Activated CD8-positive, alpha-beta memory T cell treated with anti-CD3 and anti-CD28 coated beads for 36 hours (primary cell): ENCODE results near the gene IZUMO1R. TPM values are rescaled to one million over a fixed set of nuclear protein-coding genes. Genes with fewer than 3 reads are reported as not detected.
"Not testable (repeated sequence)": the region's sequence is repeated elsewhere in the genome, so short reads cannot be mapped to it uniquely, and the experiment has no call there.

Experiments used
- CTCF ChIA-PET: fragments of 350-600 bp; sonication (Branson Sonifier 250); formaldehyde crosslinking; loops from one replicate; lab custom pipeline; 2021; ENCODE audit warnings: antibody characterized with exemption; lab: Charles Lee
- POLR2A ChIA-PET: fragments of 350-600 bp; sonication (Branson Sonifier 250); formaldehyde crosslinking; loops from one replicate; lab custom pipeline; 2021; ENCODE audit warnings: antibody characterized with exemption; lab: Charles Lee
- total RNA-seq, 2 experiments: library from RNA; stranded (reverse); gene quantifications; one replicate each; pipeline ENCODE4 v1.2.3, GENCODE V29; 2021

Gene IZUMO1R
- not detected for total RNA-seq

DNA sequence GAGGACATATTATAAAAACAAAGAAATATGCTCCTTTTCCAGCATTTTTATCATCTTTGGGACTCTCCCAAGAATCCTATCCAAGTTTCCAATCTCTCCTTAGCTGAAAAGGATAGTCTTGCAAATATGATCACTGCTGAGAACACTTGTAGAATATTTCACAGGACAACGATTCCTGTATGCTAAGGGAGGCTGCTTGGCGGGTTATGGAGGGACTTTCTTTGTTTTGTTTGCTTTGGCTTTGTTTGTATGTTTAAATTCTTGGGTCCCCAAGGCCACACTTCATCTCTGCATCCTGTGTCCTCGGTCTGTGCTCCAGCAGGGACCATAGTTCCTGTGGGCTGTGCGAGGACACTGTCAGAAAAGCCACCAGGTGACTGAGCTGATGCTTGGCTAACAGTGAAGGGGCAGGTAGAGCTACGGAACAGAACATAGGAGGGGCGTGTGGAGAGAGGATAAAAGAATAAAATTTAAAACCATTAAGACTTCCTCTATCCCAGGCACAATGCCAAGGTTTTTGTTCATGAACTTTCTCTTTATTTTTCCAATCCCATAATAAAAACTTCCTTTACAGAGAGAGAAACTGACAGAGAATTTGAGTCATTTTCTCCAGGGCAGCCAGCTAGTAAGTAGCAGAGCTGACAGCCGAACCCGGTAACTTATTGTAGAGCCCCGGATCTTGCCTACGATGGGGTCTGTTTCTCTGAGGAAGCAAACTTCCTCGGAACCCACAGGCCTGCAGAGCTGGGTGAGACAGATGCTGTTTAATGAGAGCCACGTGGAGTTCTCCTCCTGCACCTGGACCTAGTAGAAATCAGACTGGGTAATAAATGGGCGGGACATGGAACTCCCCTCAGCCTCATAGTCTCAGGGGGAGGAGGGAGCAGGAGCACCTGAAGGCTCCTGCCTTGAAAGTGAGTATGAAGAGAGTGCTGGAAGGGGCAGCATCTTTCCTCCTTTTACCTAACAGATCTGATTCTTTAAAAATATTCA is at the start of gene IZUMO1R:
IZUMO1R (plus strand) TSS at position 615 of the 993 bp plus-strand sequence. CDS start 1,057 bp downstream, outside the sequence.
- POLR2A ChIA-PET = no interaction called here
- CTCF ChIA-PET = interaction anchor here (1.1 kb wide), 1 partner anchor 10 kb away, joined by 3 read pairs; no protein-coding TSS in a partner anchor

DNA sequence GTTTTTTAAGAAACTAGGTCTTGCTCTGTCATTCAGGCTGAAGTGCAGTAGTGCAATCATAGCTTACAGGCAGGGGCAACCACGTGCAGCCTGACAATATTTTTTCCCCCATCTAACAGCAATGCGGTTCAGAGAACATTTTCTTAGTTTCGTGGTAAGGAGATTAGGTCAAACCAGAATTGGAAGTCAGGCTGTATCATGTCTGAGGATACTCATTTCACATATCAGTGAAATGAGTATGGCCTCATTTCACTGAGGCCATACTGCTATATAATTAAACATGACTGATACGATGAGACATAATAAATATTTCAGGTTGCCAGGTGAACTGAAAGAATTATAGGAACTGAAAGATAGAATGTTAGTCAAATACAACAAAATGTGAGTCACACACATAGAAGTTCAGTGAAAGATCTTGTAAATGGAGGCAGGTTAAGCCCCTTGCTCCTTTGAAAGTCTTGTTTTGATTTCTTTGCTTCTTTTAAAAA is 32.5 kb upstream of the IZUMO1R start:
- ChIA-PET POLR2A (no interaction called here), CTCF (no interaction called here)

DNA sequence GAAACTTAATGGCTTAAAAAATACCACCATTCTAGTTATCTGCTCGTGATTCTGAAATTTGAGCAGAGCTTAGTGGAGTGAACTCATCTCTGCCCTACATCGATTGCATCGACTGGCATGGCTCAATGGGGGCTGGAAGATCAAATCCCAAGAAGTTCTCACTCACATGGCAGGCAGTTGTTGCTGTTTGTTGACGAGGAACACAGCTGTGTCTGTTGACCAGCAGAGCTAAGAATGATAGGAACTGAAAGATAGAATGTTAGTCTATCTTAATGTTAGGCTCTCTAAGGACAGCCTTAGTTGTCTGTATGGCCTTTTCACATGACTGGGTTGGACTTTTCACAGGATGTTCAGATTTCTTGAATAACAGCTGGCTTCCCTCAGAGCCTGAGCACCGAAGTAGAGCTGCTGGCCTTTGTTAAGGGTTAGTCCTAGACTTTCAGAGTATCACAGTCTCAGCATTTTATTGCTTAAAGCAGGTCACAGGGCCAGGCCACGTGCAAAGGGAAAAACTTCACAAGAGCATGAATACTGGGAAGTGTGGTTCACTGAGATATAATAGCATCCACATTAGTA is 31.6 kb upstream of the IZUMO1R start:
- ChIA-PET CTCF (no interaction called here), POLR2A (no interaction called here)

DNA sequence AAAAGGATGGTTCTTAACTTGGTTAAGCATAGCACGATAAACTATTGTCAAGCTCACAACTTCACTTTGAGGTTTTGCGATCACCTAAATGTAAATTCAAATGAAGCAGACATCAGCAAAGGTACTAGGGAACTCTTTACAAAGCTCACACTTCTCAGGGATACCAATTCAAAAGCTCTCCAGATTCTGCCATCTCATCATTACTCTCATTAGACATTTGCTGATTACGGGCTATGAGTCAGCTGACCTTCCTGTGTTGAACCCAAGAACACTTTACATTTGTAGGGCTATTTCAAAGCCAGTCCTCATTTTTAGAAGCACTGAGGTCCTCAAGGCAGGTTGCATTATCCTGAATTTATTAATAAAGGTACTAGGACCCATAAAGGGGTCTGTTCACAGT is 28.4 kb upstream of the IZUMO1R start:
- POLR2A ChIA-PET = no interaction called here
- CTCF ChIA-PET = no interaction called here

DNA sequence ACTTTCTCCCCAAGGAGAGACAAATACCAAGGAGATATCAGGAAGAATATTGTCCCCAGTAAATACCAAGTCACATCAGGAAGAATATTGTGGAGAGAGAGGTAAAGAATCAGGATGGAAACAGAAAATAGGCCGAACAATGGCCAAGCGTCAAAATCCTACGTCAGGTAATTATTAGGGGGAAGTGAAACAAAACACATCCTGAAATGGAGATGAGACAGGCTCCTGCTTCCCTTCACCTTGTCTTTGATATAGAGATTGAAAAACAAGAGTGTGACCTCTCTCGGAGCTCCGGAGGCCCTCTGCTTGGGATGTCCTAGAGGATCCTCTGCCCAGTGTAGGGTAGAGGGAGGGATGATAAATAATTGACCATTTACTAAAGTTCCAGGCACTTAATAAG is 27.4 kb upstream of the IZUMO1R start:
- ChIA-PET CTCF (no interaction called here), POLR2A (no interaction called here)

DNA sequence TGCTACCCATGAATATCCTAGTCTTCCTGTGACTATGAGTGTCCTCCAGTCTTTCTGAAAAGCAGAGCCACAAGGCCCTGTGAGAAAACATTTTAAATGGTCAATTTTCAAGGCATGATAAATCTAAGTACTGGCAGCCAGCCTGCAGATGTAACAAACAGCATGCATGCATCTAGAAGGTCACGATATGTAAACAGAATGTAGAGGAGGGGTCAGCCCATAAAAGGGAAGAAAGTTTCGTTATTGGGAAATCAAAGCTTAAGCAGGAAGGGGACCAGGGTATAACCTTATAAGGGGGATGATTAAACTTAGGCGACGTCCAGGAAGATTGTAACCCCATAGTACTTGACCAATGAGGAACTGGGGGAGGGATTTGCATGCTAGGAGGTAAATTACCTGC is 26.2 kb upstream of the IZUMO1R start:
- CTCF ChIA-PET, POLR2A ChIA-PET: not testable (repeated sequence)

DNA sequence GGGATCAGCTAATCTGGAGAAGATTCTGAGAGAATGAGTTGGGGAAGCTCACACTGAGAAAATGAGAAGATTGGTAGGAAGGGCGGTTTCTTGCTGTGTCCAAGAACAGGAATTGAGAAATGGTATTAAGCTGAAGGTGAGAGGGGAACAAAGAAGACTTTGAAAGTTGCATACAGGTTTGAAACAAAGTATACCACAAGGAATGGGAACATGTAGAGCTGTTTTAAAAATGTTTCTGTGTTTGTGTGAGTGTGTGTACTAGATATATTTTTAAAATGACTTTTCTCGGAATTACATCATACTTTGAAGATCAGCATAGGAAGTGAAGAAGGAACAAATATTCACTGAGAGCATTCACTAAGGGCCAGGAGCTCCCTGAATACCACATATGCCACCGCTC is 24.4 kb upstream of the IZUMO1R start:
- ChIA-PET POLR2A (interaction anchor here (0.6 kb wide), 1 partner anchor 441 kb away, joined by 6 read pairs; no protein-coding TSS in a partner anchor), CTCF (no interaction called here)

DNA sequence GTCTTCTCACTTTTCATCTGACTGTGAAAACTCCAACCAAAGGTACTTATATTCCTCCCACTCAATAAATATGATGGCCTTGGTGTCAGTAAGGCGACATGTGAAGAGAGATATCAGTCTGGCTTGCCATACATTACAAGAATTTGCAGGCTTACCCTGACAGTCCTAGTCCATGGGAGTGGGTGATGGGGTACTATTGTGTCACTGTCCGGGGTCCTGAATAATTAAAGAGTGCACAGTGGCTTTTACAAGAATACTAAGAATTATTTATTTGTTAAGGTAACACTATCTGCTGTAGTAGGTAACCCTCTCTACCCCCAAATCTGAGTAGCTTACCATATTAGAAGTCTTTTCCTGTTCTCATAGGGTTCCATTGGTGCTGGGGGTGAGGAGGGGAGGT is 23.1 kb upstream of the IZUMO1R start:
- POLR2A ChIA-PET = no interaction called here
- CTCF ChIA-PET = no interaction called here

DNA sequence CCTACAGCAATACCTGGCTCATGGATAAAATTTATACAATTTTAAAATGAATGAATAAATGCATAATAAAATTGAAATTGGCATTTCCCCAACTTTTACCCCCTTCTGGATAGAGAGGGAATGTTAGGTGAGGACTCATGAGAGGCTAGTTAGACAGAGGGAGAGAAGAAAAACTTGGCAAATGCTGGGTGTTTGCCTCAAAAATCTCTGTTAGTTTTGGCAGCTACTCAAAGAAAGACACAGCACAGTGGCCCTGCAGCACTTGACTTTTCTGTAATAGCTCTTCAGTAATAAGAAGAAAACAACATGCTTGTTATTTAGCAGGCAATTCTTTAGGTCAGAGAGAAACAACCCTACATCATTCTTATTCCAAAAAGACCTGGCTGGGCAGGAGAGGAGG is 20.7 kb upstream of the IZUMO1R start:
- ChIA-PET POLR2A (no interaction called here), CTCF (no interaction called here)

DNA sequence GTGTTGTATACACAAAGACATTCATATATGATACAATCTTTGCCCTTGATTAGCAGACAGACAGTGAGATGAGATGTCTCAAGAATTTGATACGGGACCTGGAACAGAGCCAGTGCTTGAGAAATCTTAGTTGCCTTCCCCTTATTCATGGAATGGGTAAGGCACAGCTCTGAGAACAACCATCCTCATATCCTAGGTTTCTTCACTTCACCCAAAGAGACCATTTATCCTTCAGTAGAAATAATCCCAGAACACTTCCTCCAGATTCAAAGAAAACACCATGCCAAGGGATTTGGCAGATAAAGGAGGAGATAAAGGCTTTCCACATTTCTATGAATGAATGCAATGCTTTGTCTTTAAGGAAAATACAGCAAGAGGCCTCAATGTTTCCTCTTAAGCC is 8.8 kb upstream of the IZUMO1R start:
- ChIA-PET POLR2A (no interaction called here), CTCF (no interaction called here)

DNA sequence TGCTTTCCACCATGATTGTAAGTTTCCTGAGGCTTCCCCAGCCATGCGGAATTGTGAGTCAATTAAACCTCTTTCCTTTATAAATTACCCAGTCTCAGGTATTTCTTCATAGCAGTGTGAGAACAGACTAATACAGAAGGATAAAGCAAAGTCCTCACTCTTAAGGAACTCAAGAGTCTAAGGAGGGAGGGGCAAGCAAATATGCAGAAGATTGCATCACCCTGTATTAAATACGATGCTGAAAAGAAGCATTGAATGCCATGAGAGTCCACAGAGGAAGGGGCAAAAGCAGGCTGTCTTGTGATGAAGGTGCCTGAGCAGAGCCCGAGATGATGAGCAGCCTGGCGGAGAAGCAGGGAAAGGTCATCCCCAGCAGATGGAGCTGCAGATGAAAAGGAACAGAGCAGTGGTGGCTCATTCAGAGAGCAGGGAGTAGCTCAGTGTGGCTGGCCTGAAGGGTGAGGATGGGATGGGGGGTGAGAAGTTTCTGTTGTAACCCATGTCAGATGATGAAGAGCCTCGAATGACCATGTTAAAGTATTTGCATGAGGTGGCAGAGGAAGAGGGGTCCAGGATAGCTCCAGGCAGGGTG is 6.3 kb upstream of the IZUMO1R start:
- ChIA-PET CTCF (no interaction called here), POLR2A (no interaction called here)

DNA sequence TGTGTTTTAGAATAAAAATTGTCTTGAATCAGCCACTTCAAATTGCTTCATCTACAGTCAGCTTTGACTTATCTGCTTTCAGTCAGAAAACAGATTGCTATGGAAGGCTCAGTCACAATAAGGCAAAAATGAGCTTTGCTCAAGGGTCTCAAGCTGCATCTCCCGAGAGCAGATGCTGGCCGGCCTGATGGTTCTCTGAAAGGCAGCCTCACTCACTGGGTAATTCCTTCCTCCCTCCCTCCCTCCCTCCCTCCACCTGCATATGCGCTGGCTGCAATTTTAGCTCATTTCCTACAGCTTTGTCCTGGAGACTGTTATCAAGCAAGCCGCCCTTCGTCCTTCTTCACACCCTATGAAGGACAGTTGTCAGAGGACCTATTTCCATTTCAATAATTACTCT is 1.6 kb upstream of the IZUMO1R start:
- CTCF ChIA-PET = no interaction called here
- POLR2A ChIA-PET = no interaction called here

DNA sequence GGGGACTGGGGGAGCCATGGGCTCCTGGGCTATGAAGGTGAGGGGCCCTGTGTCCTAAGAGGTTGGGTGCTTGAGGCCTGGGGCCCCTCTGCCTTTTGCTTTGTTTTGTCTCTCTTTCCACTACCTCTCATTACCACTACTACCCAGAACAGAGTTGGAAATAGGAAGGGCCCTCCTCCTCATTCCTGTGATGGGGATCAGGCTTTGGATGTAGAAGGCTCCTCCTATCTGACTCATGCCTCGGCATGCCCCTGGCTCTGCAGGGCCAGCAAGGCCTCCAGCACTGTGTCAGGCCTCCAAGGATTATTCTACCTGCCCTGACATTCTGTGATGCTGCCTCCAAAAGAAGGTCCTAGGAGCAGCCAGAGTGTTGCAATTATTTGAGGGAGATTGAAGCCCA is 766 bp downstream of the IZUMO1R start:
- CTCF ChIA-PET = no interaction called here
- POLR2A ChIA-PET = no interaction called here

DNA sequence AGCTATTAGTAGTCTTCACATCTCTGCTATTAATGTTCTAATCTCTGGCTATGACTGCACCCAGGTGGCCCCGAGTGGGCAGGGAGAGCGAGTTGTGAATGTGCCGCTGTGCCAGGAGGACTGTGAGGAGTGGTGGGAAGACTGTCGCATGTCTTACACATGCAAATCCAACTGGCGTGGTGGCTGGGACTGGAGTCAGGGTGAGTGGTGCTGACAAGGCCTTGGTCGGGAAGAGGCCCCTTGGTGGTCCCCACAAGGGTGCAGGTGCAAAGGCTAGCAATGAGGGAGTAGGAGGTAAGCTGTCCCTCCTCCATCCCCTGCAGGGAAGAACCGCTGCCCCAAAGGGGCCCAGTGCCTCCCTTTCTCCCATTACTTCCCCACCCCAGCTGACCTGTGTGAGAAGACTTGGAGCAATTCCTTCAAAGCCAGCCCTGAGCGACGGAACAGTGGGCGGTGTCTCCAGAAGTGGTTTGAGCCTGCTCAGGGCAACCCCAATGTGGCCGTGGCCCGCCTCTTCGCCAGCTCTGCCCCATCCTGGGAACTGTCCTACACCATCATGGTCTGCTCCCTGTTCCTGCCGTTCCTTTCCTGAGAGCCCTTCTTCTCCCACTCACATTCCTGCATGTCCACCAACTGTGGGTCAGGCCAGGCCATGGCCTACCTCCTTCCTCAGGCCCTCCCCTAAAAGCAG is 2.9 kb downstream of the IZUMO1R start:
- ChIA-PET POLR2A (no interaction called here), CTCF (no interaction called here)

DNA sequence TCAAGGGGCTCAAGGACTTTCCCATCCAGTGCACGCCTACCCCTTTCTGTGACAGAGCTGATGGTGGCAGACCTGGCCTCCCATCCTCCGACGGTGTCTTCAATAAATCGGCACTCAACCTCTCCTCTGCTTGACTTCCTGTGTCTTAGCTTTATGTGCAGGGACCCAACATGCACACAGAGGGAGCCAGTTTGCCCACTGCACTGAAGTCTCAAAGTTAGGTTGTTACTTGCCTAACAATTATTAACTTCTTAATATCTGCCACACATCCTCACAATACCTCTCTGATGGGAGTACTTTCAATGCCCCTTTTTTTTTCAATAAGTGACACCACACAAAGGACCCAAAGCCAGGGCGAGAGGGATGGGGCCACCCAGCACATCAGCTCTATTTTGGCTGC is 3.6 kb downstream of the IZUMO1R start:
- ChIA-PET CTCF (no interaction called here), POLR2A (no interaction called here)

DNA sequence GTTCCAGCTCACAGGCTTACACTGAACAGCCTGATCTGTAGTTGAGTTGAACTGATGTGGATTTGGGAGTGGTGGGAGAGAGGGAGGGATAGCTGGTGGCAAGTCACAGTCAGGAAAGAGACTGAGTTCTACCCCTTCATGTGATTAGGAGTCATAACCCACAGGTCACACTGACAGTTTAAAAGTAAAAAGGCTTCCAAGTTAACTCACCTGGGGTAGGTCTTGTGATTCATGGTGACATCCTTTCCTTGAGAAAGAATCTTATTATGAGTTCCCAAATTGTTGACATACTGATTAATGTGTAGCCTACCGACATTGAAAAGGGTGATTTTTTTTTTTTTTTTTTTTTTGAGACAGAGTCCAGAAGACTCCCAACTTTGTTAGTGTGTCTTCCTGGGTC is 5.4 kb downstream of the IZUMO1R start:
- ChIA-PET CTCF (interaction anchor here (1.2 kb wide), 1 partner anchor 329 kb away, joined by 3 read pairs; no protein-coding TSS in a partner anchor), POLR2A (no interaction called here)

DNA sequence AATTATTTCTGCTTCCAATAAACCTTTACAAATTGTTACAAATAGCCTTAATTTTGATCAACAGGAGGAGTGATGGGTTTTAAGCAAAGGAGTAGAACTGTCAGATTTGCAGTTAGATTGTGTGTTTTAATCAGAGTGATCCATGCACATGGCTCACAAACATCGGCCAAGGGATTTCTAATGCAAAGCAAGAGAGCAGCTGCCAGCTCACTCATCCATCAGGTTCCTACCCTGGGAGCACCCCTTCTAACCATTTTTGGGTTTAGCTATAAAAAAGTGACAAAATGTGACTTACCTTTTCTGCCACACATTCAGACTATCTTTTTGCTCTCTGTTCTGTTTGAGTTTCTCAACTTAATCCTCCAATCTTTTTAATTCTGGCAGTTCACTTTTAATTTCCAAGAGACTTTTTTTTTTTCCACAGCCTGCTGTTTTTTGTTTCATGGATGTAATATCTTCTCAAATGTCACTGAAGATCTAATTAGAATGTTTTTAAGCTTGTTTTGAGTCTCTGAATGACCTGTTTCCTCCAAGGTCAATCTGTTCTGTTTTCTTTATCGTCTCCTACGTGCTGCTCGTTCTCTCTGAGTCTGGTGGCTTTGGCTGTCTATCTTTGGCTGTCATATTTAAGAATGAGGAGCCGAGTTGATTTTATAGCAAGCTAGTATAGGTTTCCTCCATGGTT is 6.0 kb downstream of the IZUMO1R start:
- POLR2A ChIA-PET = no interaction called here
- CTCF ChIA-PET = interaction anchor here (1.2 kb wide), 1 partner anchor 330 kb away, joined by 3 read pairs; no protein-coding TSS in a partner anchor

DNA sequence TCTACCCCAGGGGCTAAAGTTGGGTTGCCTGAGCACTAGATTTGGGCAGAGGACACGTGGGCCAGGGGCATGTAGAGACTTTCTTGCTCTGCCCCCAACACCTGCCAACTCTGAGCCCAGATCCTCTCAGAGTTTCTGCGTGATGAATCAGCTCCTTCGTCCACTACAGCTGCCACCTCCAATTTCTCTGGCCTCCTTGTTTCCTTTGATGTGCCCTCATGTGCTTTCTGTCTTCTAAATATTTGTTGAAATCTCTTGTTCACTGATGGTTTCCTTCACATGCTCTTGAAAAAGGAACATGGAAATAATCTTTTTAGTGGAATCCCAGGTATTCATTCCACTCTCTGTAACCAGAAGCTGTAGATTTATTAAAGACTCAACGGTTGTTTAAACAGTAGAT is 8.0 kb downstream of the IZUMO1R start:
- POLR2A ChIA-PET = no interaction called here
- CTCF ChIA-PET = no interaction called here

DNA sequence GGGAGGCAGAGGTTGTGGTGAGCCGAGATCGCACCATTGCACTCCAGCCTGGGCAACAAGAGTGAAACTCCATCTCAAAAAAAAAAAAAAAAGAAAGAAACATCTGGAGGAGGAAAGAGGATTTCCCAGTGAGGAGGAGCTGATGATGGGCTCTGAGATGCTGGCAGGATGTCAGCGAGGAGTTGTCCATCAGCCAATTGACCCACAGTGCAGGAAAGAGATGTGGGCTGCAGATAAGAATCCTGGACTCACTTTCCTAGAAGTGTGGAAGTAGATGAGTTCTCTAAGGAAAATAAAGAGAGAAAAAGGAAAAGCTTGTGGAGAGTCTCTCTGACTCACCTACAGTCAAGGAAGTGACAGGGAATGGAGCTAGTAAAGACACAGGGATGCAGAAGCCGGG is 9.7 kb downstream of the IZUMO1R start:
- ChIA-PET POLR2A (no interaction called here), CTCF (interaction anchor here (0.6 to 0.7 kb wide), 2 partner anchors 10 to 206 kb away, joined by 3 to 4 read pairs; partner anchors contain the start of gene IZUMO1R)
